Right kidney (tissue), 1 donor: ENCODE data around the gene RND3.

Source experiments
- DNase-seq: peaks from one replicate; pipeline ENCODE4 v3.0.0-alpha.2; 2016

The RND3 gene

DNA sequence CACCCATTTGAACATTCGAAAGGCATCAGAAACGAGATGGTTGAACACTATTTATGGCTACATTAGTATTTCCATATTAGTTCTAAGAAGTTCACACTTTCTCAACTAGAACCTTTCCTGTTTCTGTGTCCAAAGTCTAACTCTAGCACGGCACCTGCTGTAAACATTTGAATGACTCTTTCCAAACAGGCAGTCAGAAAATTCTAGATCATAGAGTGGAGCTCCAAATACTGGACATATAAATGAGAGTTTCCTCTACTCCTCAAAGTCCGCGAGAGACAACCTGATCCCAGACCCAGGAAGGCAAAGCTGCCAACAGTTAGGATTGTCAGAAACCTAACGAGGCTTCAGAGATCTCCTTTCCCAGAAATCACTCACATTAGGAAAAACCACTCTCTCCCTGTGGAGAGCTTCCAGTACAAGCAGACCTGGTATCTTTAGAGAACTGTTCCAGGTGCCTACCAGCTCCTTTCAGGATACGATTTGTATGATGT lies 10.6 kb downstream of the RND3 start:
- no peak for DNase-seq

DNA sequence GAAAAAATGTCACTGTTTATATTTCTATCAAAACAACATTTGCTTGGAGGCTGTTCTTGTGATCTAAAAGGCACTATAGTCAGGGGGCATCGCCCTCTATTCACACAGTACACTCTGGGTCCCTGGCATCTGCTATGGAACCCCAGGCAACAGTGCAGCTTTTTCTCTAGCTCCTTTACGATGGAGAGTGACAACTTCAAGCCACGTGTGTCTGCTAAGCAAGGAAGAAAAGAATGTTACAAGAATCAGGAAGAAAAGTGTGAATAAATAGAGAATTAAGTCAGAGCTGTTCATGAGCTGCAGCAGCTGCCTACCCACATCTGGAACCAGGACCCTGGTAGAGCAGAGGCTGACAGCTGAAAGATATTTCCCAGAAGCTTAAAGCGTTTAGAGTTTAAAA lies 11.2 kb downstream of the RND3 start:
- no peak for DNase-seq

GRCh38 chr2:150475479-150476250 lies 11.8 kb downstream of the RND3 start:
- DNase-seq = no peak

DNA sequence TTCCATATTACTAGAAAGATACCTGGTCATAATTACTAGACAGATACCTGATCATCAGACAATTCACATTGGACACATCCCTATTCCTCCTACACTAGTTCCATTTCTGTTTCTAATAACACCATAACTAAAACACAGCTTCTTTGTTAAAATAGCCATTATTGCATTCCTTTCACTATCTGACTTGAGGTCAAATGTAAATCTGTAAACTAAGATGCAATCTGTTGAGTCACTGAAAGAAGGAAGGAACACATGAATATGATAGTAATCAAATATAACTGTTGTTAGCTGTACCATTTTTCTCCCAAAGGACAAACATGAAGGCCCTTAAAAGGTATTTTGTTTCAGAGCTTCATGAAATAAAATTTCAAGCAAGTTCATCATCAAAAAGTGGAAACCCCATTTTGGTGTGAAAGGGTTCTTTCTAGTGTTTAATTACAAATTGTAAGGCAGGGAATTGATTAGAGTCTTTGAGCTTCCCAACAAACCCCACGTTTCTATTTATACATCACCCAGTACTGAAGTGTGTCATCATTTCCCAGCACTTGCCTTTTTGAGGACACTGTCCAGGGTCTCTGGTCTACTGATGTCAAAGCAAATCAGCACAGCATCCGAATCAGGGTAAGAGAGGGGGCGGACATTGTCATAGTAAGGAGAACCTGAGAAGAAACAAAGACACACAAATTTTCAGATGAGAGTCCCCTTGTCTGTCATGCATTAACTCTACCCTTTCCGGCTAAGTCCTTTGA lies 13.0 kb downstream of the RND3 start:
- no peak for DNase-seq

- DNase-seq = no peak
Observed at GRCh38 chr2:150473767-150474166, 13.7 kb downstream of the RND3 start.

- no peak for DNase-seq
Observed at GRCh38 chr2:150472511-150472899, 15.0 kb downstream of the RND3 start.

- DNase-seq = no peak
Observed at GRCh38 chr2:150471813-150472510, 15.5 kb downstream of the RND3 start.

- DNase-seq = no peak
Observed at GRCh38 chr2:150470435-150470834, 17.0 kb downstream of the RND3 start.

DNA sequence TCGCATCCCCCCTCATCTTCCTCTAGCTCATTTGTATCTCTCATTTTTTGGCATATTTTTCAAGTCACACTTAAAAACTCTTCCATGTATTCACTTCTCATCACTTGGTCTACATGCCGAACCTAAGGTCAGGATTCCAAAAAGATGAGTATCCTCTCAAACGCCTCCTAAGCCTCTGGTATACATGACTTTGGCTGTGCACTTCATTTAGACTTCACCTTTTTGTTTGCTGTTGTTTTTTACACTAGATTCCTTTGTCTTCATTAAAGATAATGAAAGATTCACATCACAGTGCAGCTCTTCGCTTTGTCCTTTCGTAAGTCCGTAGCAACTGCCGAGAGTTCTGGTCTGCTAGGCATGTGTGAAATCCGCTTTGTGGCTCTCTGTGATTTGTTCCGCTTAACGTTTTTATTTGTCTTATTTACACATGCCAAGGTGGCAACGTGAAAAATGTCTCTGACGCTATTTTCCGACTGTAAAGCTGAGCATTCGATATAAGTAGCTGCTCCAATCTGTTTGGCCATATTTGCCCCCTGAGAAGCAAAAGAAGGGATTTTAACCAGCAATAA lies 17.7 kb downstream of the RND3 start:
- DNase-seq = no peak

- DNase-seq = no peak
Observed at GRCh38 chr2:150468350-150468960, 19.0 kb downstream of the RND3 start.

DNA sequence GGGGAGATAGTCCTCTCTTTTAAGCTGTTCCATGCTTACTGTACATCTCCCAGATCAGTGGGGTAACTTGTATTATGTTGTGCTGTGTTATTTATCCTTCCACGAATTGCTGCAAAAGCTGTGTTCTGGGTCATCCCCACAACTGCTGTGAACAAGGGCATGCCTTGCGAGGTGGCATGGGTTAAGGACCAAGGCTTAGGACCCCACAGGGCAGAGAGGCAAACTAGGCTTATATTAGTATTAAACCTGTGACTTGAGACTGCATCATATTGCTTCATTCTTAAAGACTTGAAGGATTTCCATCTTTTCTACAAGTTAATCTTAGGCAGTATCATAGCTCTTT lies 19.9 kb downstream of the RND3 start:
- DNase-seq = no peak

DNA sequence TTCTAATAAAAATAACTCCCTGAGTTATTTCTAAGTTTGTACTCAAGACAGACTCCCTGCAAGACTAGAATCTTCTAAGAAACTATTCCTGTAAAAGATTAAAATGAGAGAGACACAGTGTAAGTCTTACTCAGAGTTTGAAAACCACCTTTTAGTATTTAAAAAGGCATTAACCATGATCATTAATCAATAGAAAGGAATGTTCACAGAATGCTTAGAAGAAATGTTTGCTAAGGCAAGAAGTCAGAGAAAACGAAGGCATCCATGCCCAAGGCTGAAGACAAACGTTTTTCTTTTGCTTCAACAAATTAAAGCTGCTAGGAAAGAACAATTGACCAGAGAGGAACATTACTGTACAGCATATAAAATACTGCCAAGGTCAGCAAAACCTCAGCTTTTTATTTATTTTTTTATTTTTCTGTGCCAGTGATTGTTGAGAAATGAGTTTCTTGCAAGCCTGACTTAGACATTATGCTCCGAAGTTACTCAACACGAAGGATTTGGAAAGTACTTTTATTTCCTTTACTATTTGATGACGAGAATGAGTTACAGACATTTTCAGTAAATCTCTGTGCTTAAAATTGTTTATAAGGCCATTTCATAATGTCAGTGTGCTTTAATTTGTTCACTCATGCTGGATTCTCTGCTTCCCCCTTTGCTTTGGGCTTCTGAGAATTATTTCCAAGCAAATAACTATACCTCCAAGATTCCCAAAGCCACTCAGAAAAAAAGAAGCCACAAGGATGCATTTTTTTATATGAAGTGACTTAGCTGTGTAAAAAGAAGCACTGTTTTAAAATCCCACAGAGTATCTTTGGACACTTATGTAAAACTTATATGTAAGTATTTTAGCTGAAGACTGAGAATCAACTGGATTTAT lies 20.5 kb downstream of the RND3 start:
- no peak for DNase-seq

DNA sequence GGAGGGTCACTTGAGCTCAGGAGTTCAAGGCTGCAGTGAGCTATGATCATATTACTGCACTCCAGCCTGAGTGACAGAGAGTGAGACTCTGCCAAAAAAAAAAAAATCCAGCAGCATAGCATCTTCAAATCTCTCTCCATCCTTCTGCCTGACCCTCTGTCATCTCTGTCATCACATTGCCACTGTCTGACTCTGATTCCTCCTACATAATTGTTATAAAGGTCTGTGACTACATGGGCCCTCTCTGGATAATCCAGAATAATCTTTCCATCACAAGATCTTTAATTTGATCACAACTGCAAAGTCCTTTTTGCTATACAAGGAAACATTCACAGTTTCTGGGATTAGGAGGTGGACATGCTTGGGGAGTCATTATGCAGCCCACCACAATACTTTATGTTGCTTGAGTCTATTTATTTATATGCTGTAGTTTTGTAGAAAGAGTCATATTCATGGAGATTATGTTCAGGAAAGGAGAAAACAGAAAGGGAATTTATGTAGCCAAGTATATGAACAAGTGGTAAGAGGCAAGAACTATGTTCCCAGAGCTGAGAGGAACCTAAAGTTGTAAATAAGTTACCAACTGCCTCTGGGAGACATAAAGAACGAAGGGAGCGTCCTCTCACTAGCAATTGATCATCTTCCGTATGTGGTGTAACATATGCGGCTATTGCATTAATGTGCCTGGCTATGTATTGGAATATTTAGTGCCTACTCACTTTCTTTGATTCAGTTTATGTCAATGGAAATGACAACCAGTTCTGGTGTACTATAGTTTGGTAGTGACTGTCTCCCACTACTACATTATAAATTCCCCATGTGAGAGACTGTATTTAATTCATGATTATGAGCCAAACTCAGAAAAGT lies 21.5 kb downstream of the RND3 start:
- DNase-seq = no peak

- DNase-seq = no peak
Observed at GRCh38 chr2:150464986-150465385, 22.5 kb downstream of the RND3 start.

GRCh38 chr2:150464270-150464669 lies 23.2 kb downstream of the RND3 start:
- no peak for DNase-seq

GRCh38 chr2:150462770-150463169 lies 24.7 kb downstream of the RND3 start:
- DNase-seq = no peak

DNA sequence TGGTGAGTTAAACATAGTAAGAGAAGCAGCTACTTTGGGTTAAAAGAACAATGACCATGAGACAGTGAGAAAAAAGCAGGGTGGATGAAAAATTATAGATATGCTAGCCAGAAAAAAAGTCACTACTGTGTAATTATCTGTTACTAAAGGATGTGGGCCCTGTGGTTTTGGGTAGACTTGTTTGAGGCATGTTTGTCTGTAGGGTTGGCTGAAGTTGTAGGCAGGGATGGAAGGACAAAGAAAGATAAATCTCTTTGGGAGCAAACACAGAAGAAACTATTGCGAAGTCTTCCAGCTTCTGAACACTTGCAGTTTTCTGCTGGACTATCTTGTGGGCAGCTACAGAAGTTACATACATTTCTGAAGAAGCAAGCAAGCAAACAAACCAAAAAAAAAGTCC lies 28.2 kb downstream of the RND3 start:
- no peak for DNase-seq

GRCh38 chr2:150450765-150451164 lies 36.7 kb downstream of the RND3 start:
- DNase-seq = no peak

- no peak for DNase-seq
Observed at GRCh38 chr2:150449856-150450255, 37.6 kb downstream of the RND3 start.

GRCh38 chr2:150445398-150445797 lies 42.1 kb downstream of the RND3 start:
- DNase-seq = no peak
